Activated T-cell treated with anti-CD3 and anti-CD28 coated beads, Interleukin-2, amount 50 U/mL, for 4 hours (primary cell): ENCODE data around the gene RELT. TPM values are rescaled to one million over a fixed set of nuclear protein-coding genes. Genes with fewer than 3 reads are reported as not detected.

Source experiments
- ATAC-seq, 2 donors: fragments of 200-7000 bp; cut with Tn5 transposase; one replicate each; pipeline ENCODE4 v1.10.0; 2021
- DNase-seq: peaks from one replicate; pipeline ENCODE4 v3.0.0-alpha.2; 2020
- H3K27me3 Mint-ChIP-seq: one replicate; pipeline ENCODE4 v1.8.0; 2021; ENCODE audit warnings: low read depth, mixed read lengths
- H3K36me3 Mint-ChIP-seq: one replicate; pipeline ENCODE4 v1.8.0; 2022; ENCODE audit warnings: mixed read lengths; ENCODE audit not compliant: insufficient read depth
- H3K4me1 Mint-ChIP-seq: one replicate; pipeline ENCODE4 v1.8.0; 2021; ENCODE audit warnings: low read depth, mixed read lengths
- H3K4me3 Mint-ChIP-seq: one replicate; pipeline ENCODE4 v1.8.0; 2021; ENCODE audit warnings: mild to moderate bottlenecking, moderate library complexity, mixed read lengths
- H3K9me3 Mint-ChIP-seq: one replicate; pipeline ENCODE4 v1.8.0; 2021; ENCODE audit warnings: mixed read lengths
- total RNA-seq, 3 donors: library from RNA; stranded (reverse); gene quantifications; one replicate each; pipeline ENCODE4 v1.2.1, GENCODE V29; 2021

The RELT gene
- total RNA-seq, 3 donors from 2014 or later: 31.3 to 36.6 (median 32.5) TPM

GRCh38 chr11:73406131-73406530, 29.9 kb downstream of the RELT start:
- Mint-ChIP-seq H3K9me3 (no peaks in the 10 kb centered on the region), H3K27me3 (no peaks in the 10 kb centered on the region), H3K36me3 (peaks cover 16% of the 10 kb centered on the region), H3K4me3 (no peak overlapping the region), H3K4me1 (no peaks in the 10 kb centered on the region)
- ATAC-seq: no peak
- DNase-seq: no peak

GRCh38 chr11:73406619-73407018, 30.4 kb downstream of the RELT start:
- no peak for ATAC-seq
- DNase-seq: no peak
- Mint-ChIP-seq H3K36me3 (peaks cover 16% of the 10 kb centered on the region), H3K4me3 (no peak overlapping the region), H3K9me3 (no peaks in the 10 kb centered on the region), H3K4me1 (no peaks in the 10 kb centered on the region), H3K27me3 (no peaks in the 10 kb centered on the region)

- no peaks in the 10 kb centered on the region for H3K9me3 Mint-ChIP-seq
- H3K27me3 Mint-ChIP-seq: no peaks in the 10 kb centered on the region
- H3K36me3 Mint-ChIP-seq: peaks cover 16% of the 10 kb centered on the region
- DNase-seq: no peak
- H3K4me3 Mint-ChIP-seq: no peak overlapping the region
- no peak for ATAC-seq
- H3K4me1 Mint-ChIP-seq: no peaks in the 10 kb centered on the region
These were observed 33.2 kb downstream of the RELT start for GRCh38 chr11:73409431-73409830.

- DNase-seq: no peak
- Mint-ChIP-seq H3K9me3 (no peaks in the 10 kb centered on the region), H3K4me1 (no peaks in the 10 kb centered on the region), H3K4me3 (no peak overlapping the region), H3K36me3 (peaks cover 16% of the 10 kb centered on the region), H3K27me3 (no peaks in the 10 kb centered on the region)
- no peak for ATAC-seq
These were observed 34.4 kb downstream of the RELT start for GRCh38 chr11:73410627-73411026.

GRCh38 chr11:73411031-73411430, 34.8 kb downstream of the RELT start:
- H3K27me3 Mint-ChIP-seq: no peaks in the 10 kb centered on the region
- no peaks in the 10 kb centered on the region for H3K9me3 Mint-ChIP-seq
- H3K4me3 Mint-ChIP-seq: no peak overlapping the region
- no peaks in the 10 kb centered on the region for H3K4me1 Mint-ChIP-seq
- no peak for DNase-seq
- no peak for ATAC-seq
- peaks cover 16% of the 10 kb centered on the region for H3K36me3 Mint-ChIP-seq

- ATAC-seq (no peak), DNase-seq (no peak)
- no peaks in the 10 kb centered on the region for H3K9me3 Mint-ChIP-seq
- H3K27me3 Mint-ChIP-seq: no peaks in the 10 kb centered on the region
- H3K4me3 Mint-ChIP-seq: no peak overlapping the region
- H3K36me3 Mint-ChIP-seq: peaks cover 13% of the 10 kb centered on the region
- no peaks in the 10 kb centered on the region for H3K4me1 Mint-ChIP-seq
These were observed 36.1 kb downstream of the RELT start for GRCh38 chr11:73412308-73412707.

GRCh38 chr11:73413256-73413655, 37.1 kb downstream of the RELT start:
- ATAC-seq (no peak), DNase-seq (no peak)
- H3K27me3 Mint-ChIP-seq: no peaks in the 10 kb centered on the region
- peaks cover 17% of the 10 kb centered on the region for H3K36me3 Mint-ChIP-seq
- no peaks in the 10 kb centered on the region for H3K9me3 Mint-ChIP-seq
- H3K4me3 Mint-ChIP-seq: no peak overlapping the region
- H3K4me1 Mint-ChIP-seq: no peaks in the 10 kb centered on the region

GRCh38 chr11:73414977-73415651, 38.9 kb downstream of the RELT start:
- H3K36me3 Mint-ChIP-seq: peaks cover 13% of the 10 kb centered on the region
- DNase-seq (no peak), ATAC-seq (no peak)
- H3K9me3 Mint-ChIP-seq: no peaks in the 10 kb centered on the region
- H3K27me3 Mint-ChIP-seq: no peaks in the 10 kb centered on the region
- H3K4me1 Mint-ChIP-seq: no peaks in the 10 kb centered on the region
- H3K4me3 Mint-ChIP-seq: no peak overlapping the region

GRCh38 chr11:73415854-73416615, 39.8 kb downstream of the RELT start:
- Mint-ChIP-seq H3K36me3 (peaks cover 9% of the 10 kb centered on the region), H3K9me3 (no peaks in the 10 kb centered on the region), H3K27me3 (no peaks in the 10 kb centered on the region), H3K4me3 (no peak overlapping the region), H3K4me1 (no peaks in the 10 kb centered on the region)
- ATAC-seq (no peak), DNase-seq (no peak)

GRCh38 chr11:73416786-73417185, 40.6 kb downstream of the RELT start:
- Mint-ChIP-seq H3K4me3 (no peak overlapping the region), H3K4me1 (no peaks in the 10 kb centered on the region), H3K36me3 (peaks cover 9% of the 10 kb centered on the region), H3K27me3 (no peaks in the 10 kb centered on the region), H3K9me3 (no peaks in the 10 kb centered on the region)
- ATAC-seq (no peak), DNase-seq (no peak)

- Mint-ChIP-seq H3K4me3 (no peak overlapping the region), H3K4me1 (no peaks in the 10 kb centered on the region), H3K36me3 (peaks cover 9% of the 10 kb centered on the region), H3K9me3 (no peaks in the 10 kb centered on the region), H3K27me3 (no peaks in the 10 kb centered on the region)
- DNase-seq: no peak
- ATAC-seq: no peak
These were observed 43.9 kb downstream of the RELT start for GRCh38 chr11:73420136-73420535.

GRCh38 chr11:73422886-73423285, 46.7 kb downstream of the RELT start:
- Mint-ChIP-seq H3K4me3 (no peak overlapping the region), H3K36me3 (peaks cover 7% of the 10 kb centered on the region), H3K27me3 (no peaks in the 10 kb centered on the region), H3K4me1 (no peaks in the 10 kb centered on the region), H3K9me3 (no peaks in the 10 kb centered on the region)
- DNase-seq (no peak), ATAC-seq (no peak)

GRCh38 chr11:73423506-73423905, 47.3 kb downstream of the RELT start:
- no peak for DNase-seq
- peaks cover under 1% of the 10 kb centered on the region for H3K36me3 Mint-ChIP-seq
- no peak overlapping the region for H3K4me3 Mint-ChIP-seq
- H3K4me1 Mint-ChIP-seq: no peaks in the 10 kb centered on the region
- H3K9me3 Mint-ChIP-seq: no peaks in the 10 kb centered on the region
- ATAC-seq: no peak
- H3K27me3 Mint-ChIP-seq: no peaks in the 10 kb centered on the region

GRCh38 chr11:73425108-73425507, 48.9 kb downstream of the RELT start:
- no peaks in the 10 kb centered on the region for H3K4me1 Mint-ChIP-seq
- H3K4me3 Mint-ChIP-seq: no peak overlapping the region
- ATAC-seq: no peak
- H3K27me3 Mint-ChIP-seq: no peaks in the 10 kb centered on the region
- no peaks in the 10 kb centered on the region for H3K9me3 Mint-ChIP-seq
- H3K36me3 Mint-ChIP-seq: peaks cover 1% of the 10 kb centered on the region
- no peak for DNase-seq

GRCh38 chr11:73426219-73426850, 50.1 kb downstream of the RELT start:
- Mint-ChIP-seq H3K4me1 (no peaks in the 10 kb centered on the region), H3K9me3 (no peaks in the 10 kb centered on the region), H3K36me3 (peaks cover 3% of the 10 kb centered on the region), H3K4me3 (no peak overlapping the region), H3K27me3 (no peaks in the 10 kb centered on the region)
- ATAC-seq (no peak), DNase-seq (no peak)
